Stimulated activated CD4-positive, alpha-beta T cell treated with anti-CD3 and anti-CD28 coated beads, TNF-alpha, amount 100 ng/mL, for 4 hours (primary cell): ENCODE results near the gene SPOCD1.

Source experiments
- DNase-seq, 3 experiments: peaks; one replicate each; pipeline ENCODE4 v3.0.0-alpha.2; 2020; ENCODE audit warnings: low read depth in 3 of 3

The SPOCD1 gene

DNA sequence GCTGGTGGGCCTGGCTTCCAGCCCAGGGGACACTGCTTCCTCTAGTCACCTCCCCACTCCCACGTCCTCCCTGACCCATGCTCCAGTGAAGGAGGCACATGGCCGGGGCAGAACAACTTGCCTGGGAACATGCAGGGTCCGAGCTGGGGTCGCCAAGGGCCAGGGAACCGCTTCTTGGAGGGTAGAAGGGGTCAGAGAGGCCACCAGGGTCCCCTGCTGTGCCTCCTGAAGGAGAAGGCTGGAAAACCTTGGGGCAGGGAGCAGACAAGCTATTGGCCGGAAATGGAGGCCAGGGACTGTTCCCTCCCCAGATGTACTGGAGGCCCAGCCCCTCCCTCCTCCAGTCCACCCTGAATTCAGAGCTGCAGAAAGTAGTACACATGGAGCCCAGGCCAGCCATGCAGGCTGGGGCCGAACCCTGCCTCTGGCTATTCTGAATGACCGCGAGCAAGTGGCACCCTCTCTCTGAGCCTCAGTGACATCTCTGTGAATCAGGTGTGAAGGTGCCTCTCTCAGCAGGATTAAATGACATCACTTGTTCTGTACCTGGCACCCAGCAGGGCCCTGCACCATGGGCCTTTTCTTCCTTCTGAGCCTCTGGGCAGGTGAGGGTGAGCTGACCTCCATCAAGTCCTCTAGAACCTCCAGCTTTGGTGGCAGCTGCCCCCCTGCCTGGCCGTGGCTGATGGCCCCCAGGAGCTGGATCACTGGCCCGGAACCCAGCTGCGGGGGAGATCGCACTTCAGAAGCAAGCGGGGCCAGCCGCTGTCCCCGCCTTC lies 15.7 kb downstream of the SPOCD1 start:
- no peak for DNase-seq

DNA sequence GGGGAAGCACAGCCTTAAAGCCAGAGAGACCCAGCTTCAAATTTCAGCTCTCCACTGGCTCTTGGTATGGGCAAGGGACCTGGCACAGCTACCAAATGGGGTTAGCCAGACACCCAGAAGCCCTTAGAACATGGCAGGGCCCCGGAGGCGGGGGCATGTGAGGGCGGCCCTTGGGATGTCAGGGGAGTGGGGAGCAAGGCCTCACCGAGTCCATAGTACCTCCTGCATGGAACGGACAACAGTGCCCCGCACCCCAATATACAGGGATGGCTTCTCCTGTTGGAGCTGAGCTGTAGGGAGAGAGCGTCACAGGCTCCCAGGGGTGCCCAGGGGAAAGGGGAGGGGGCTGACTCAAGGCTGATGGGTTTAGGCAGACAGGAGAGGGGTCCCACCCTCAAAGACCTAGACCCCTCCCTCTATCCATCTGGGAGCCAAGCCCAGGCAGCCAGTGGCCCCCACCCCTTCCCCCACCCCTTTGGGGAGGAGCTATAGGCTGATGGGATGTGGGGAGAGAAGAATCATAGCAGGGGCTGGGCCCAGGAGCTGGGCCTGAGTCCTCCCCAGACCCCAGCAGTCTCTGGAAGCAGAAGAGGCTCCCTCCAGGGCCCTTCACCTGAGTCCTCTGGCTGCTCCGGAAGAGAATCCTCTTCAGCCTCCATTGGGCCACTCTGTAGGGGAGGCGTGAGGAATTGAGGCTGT lies 16.5 kb downstream of the SPOCD1 start:
- no peak for DNase-seq

- no peak for DNase-seq
Measured at GRCh38 chr1:31798433-31799195, 17.2 kb downstream of the SPOCD1 start.

- no peak for DNase-seq
Measured at GRCh38 chr1:31798086-31798432, 17.8 kb downstream of the SPOCD1 start.

DNA sequence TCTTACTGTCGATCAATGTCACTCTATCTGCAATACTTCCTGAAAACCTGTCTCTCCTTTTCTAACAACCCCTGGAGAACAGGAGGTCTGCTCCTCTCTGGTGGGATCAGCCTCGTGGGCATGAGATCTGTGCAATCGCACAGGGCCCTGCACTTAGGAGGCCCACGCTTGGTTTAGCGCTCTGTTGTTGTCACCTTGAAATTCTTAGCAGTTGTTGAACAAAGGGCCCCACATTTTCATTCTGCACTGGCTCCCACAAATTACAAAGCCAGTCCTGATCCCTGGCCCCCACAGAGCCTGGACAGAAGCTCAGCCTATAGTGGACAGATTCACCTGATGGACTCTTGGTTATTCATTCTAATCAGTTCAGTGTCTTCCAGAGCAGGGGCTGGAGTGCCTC lies 18.6 kb downstream of the SPOCD1 start:
- DNase-seq, result no peak

DNA sequence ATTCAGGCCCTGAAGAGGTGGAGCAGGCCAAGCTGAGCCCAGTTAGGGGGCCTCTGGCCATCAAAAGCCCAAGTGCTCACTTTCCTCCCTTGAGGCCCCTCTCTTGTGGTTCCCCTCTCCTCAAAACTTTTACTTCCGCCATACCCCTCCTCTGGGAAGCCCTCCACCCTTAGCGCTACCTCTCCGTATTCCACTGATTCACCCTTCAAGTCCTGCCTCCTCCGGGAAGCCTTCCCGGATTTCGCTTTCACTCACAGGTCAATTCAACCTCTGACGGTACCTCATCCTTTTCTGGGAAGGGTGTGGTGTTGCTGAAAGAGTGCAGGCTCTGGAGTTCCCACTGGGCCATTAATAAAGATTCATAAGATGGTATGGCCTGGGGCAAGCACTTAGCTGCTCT lies 19.1 kb downstream of the SPOCD1 start:
- no peak for DNase-seq

DNA sequence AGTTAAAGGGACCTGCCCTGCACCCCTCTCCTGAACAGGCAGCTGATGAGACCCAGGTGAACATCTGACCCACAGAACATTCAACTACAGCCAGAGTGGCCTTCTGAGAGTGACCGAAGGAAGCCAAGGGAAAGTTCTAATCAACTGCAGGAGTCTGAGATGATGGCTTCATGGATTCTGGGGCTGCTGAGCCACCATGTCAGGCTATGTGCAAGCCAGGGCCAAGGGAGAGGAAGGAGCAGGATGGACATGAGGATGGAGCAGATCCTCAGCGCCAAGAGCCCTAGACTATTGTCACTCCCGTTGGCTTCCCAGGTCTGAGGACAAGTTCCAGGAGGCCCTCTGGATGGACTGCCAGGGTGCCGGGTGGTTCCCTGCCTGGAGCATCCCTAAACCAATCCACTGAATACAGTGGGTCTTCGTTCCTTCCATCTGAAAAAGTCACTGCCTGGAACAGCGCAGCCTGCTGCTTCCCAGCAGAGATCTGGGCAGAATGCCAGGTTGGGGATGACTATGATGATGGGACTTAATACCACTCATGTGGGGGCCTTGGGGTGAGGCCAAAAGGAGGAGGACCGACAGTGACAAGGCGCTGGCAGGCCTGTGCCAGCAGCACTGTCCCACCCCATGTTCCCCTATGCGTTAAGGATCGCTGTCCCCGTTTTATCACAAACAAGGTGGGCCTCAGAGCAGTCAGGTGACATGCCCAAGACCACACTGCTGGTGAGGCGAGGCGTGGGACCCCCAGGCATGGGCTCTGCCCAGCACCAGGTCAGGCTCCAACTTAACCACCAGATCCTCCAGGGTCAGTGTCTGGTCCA lies 19.8 kb downstream of the SPOCD1 start:
- no peak for DNase-seq

GRCh38 chr1:31795096-31795675 lies 20.6 kb downstream of the SPOCD1 start:
- DNase-seq, result no peak

- DNase-seq, result no peak
Measured at GRCh38 chr1:31793586-31794285, 22.1 kb downstream of the SPOCD1 start.

DNA sequence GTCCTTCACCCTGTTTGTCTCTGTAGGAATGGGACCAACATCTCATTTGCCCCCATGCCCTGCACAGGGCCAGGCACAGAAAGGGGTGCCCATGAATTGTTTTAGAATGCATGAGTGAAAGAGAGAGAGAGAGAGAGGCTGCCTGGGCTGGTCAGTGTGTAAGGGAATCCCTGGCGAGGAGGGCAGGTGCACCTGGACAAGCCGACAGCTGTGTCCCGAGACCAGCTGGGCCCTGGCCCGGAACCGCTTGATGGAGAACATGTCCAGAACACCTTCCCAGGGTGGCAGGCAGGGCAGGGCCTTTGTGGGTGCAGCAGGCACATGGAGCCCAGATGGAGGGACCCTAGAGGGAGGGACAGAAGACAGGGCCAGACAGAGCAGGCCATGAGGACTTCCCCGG lies 22.7 kb downstream of the SPOCD1 start:
- DNase-seq, result no peak

GRCh38 chr1:31792541-31792940 lies 23.3 kb downstream of the SPOCD1 start:
- no peak for DNase-seq

- no peak for DNase-seq
Measured at GRCh38 chr1:31792116-31792515, 23.7 kb downstream of the SPOCD1 start.

GRCh38 chr1:31791131-31791858 lies 24.5 kb downstream of the SPOCD1 start:
- DNase-seq, result no peak

DNA sequence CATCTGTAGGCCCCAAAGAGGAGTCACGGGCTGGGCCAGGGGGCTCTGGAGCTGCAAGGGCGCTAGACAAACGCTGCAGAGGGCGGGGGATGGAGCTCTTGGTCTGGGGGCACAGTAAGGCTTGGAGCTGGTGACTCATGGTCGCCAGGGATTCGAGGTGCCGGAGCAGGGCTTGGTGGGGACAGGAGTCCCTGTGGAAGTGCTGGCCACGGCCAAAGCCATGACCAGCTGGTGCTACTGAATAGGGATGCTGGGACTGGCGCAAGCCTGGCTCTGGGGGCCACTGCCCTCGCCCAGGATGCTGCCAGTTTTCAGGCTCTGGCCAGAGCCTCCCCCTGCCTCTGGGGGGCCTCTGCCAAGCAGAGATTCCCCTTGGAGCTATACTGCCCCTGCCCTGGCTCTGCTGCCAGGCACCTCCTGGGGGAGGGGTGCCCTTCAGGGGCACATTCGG lies 25.2 kb downstream of the SPOCD1 start:
- no peak for DNase-seq

DNA sequence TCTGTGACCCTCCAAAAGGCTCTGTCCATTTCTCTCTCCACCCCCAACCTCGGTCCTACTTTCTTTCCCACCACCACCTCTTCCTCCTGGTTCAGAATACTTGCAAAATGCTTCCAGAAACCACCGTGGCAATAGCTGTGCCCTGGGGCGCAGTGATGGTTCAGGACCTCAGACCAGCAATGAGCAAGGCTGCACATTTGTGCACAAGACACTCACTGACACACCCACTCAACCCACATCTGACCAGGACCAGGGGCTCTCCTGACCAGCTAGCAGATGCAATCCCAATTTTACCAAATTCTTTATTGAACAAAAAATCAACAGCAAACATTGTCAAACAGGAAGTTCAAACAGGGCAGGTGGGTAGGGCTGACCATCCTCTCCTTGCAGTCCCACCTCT lies 25.7 kb downstream of the SPOCD1 start:
- no peak for DNase-seq

DNA sequence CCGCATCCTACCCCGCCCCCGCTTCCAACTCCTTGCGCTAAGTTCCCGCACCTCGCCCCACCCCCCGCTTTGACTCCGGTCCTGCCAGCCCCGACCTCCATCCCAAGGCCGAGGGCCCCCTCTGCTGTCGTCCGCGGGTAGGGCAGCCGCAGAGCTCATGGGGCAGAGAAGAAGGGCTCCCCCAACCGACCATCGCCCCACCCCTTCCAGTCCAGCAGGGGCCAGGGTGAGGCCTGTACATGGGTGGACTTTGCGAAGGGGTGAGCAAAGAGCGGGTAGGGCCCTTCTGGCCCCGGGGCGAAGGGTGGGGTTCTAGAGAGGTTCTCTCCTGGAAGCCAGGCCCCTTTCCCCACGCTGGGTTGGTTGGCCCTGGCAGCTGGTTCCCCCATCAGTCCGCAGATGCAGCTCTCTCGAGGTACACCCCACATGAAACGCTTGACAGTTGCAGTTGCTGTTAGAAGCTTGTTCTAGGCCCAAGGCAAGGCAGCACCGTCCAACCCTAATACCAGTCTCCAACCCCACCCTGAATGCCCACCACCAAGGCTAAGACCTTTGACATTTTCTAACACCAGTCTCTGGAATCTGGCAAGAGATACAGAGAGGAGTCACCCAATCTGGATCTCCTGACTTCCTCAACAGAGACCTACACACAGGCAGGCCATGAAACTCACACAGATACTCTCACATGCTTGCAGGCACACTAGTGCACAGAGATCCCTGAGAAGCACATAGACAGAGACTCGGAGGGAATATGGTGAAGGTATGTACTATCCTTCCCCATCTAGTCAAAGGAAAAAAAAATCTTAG lies 26.4 kb downstream of the SPOCD1 start:
- DNase-seq, result peak; percentile 94 to 98 (median 94)

GRCh38 chr1:31788825-31789256 lies 27.0 kb downstream of the SPOCD1 start:
- no peak for DNase-seq

DNA sequence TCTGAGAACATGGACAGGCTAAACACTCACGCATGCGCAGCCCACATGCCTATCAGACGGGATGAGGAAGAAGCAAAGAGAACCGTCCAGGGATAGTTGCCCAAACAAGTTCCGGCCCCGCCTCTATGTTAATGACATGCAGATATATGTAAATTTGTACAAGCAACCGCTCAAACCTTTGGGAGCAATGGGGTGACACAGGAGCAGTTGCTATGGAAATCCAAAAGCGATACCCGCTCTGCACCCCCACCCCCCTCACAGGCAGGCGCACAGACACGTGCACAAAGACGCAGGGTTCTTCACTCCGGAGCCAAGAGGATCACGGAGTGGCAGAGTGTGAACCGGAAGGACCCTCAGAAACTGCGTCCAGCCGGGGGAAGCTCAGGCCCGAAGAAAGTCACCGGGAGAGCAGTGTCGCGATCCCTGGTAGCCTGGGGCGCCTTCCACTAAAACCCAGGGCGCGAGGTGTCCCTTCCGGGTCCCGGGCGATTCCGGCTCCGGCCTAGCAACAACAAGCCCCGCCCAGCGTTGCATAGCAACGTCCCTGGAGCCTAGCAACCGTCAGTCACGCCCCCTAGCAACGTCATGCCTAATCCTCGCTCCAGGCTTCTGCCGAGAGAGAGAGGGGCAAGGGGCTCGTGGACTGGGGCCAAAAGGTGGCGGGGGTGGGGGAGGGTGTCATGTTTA lies 27.5 kb downstream of the SPOCD1 start:
- peak; percentile 76 to 78 (median 77) for DNase-seq

GRCh38 chr1:31787786-31788137 lies 28.1 kb downstream of the SPOCD1 start:
- DNase-seq, result no peak
